GM12878 (cell line): Measurements from ENCODE around the gene LRRC56. TPM values are rescaled to one million over a fixed set of nuclear protein-coding genes. Genes with fewer than 3 reads are reported as not detected.
A peak's percentile ranks its signal among the peaks of the same experiment; 100 is the strongest.

Experiments
- ATF7 ChIP-seq: fragments of 450-650 bp; IDR thresholded peaks from 2 replicates; pipeline ENCODE4 v1.6.1; 2016; ENCODE audit warnings: low read depth, mild to moderate bottlenecking
- CUX1 ChIP-seq: IDR thresholded peaks from 2 replicates; pipeline ENCODE4 v1.6.1; 2012; ENCODE audit warnings: improper control_type of control experiment, low read depth, low read length; ENCODE audit not compliant: insufficient replicate concordance
- E4F1 ChIP-seq: fragments of 450-650 bp; IDR thresholded peaks from 2 replicates; pipeline ENCODE4 v1.6.1; 2018; ENCODE audit warnings: borderline replicate concordance, mild to moderate bottlenecking; ENCODE audit not compliant: partially characterized antibody
- EGR1 ChIP-seq, 2 experiments: IDR thresholded peaks; 1 replicate in 1 of 2; 2 replicates in 1 of 2; pipeline ENCODE4 v1.6.1; 2011 to 2012; ENCODE audit warnings: low read depth in 2 of 2, low read length in 2 of 2, borderline replicate concordance in 1 of 2, mild to moderate bottlenecking in 1 of 2, moderate library complexity in 1 of 2
- HCFC1 ChIP-seq: fragments of 150-350 bp; IDR thresholded peaks from 2 replicates; pipeline ENCODE4 v1.6.1; 2014; ENCODE audit warnings: low read length
- HDAC2 ChIP-seq: fragments of 200-600 bp; sonication (generic); IDR thresholded peaks from 2 replicates; pipeline ENCODE4 v1.6.1; 2017
- IRF5 ChIP-seq: fragments of 450-650 bp; IDR thresholded peaks from 2 replicates; pipeline ENCODE4 v1.6.1; 2017; ENCODE audit warnings: borderline replicate concordance
- MLLT1 ChIP-seq: fragments of 450-650 bp; IDR thresholded peaks from 2 replicates; pipeline ENCODE4 v1.6.1; 2016; ENCODE audit warnings: mild to moderate bottlenecking
- PBX3 ChIP-seq: IDR thresholded peaks from 2 replicates; pipeline ENCODE4 v1.6.1; 2011; ENCODE audit warnings: mild to moderate bottlenecking, low read depth, low read length, moderate library complexity; ENCODE audit not compliant: insufficient replicate concordance
- RELB ChIP-seq: fragments of 450-650 bp; IDR thresholded peaks from 2 replicates; pipeline ENCODE4 v1.6.1; 2017; ENCODE audit warnings: low read depth, mild to moderate bottlenecking, moderate library complexity
- SMARCA5 ChIP-seq: fragments of 450-650 bp; IDR thresholded peaks from 2 replicates; pipeline ENCODE4 v1.6.1; 2017; ENCODE audit warnings: mild to moderate bottlenecking
- YY1 ChIP-seq: IDR thresholded peaks from 2 replicates; pipeline ENCODE4 v1.6.1; 2011; ENCODE audit warnings: low read depth, mild to moderate bottlenecking, low read length
- polyA plus RNA-seq, 11 experiments: library from polyadenylated mRNA; depleted of rRNA in 4 of 11; unstranded in 6 of 11; stranded (reverse) in 5 of 11; fragments of >200 nt; fragmentation: Nextera tagmentation in 4 of 11; fragmentation: Illumina TruSeq in 1 of 11; extraction: Ambion mirVana in 4 of 11; extraction: Trizol in 1 of 11; gene quantifications; 1 replicate in 1 of 11; 2 replicates in 10 of 11; pipeline versions ENCODE4 v1.2.1 to v1.2.3, GENCODE V29; 2011 to 2016; ENCODE audit warnings: inconsistent platforms in 2 of 11, missing spikeins in 2 of 11, low read depth in 1 of 11
- total RNA-seq, 4 experiments: library from RNA; depleted of rRNA in 3 of 4; stranded (reverse); fragments of >200 nt in 3 of 4; fragmentation: Illumina TruSeq in 1 of 4; extraction: Trizol in 1 of 4; gene quantifications; 2 replicates each; pipeline versions ENCODE4 v1.2.1 to v1.2.3, GENCODE V29; 2013 to 2021

LRRC56 gene
- total and polyA plus RNA-seq, 10 of the 15 experiments (the other 5 are each of a cell fraction or from before 2014, with no cell fraction given), result 0.02 to 1.9 (median 0.75) TPM; not detected in 1

- TF ChIP-seq RELB, result no peak
- no peak for TF ChIP-seq HDAC2
- no peak for TF ChIP-seq CUX1
- TF ChIP-seq PBX3, result no peak
- no peak for TF ChIP-seq IRF5
- TF ChIP-seq YY1, result 0 out of 2 replicates have a peak, but pooled peaks have one; percentile 19
- no peak for TF ChIP-seq E4F1
- no peak for TF ChIP-seq HCFC1
- 0 out of 2 replicates have a peak, but pooled peaks have one; percentile 37 for TF ChIP-seq SMARCA5
- no peak for TF ChIP-seq ATF7
- peak; percentile 93 for TF ChIP-seq MLLT1
- TF ChIP-seq EGR1 (IDR thresholded peaks at IDR 0.05; ENCODE audit: borderline replicate concordance in 1 of 2, low read depth in 2 of 2, low read length in 2 of 2), result peak in 1 of 2 experiments; percentile 91; a peak in 2 of 3 replicates
Observed at GRCh38 chr11:504053-504993, 33.0 kb upstream of the LRRC56 start (continued).
